Left lung (tissue), 10 donors: ENCODE results near the gene CDC27. TPM values are rescaled to one million over a fixed set of nuclear protein-coding genes. Genes with fewer than 3 reads are reported as not detected.

Source experiments
- ATAC-seq: fragments of 200-7000 bp; cut with Tn5 transposase; one replicate; pipeline ENCODE4 v1.9.1; 2020; ENCODE audit warnings: moderate library complexity
- DNase-seq, 4 donors: peaks; one replicate each; pipeline ENCODE4 v3.0.0-alpha.2; 2013 to 2020
- H3K27ac ChIP-seq, 2 donors: fragments of 200-600 bp; sonication (generic) in 1 of 2; one replicate each; pipeline versions ENCODE4 v1.5.0 to v1.8.0; 2020 to 2021
- H3K27me3 ChIP-seq, 2 donors: fragments of 200-600 bp; sonication (generic) in 1 of 2; one replicate each; pipeline versions ENCODE4 v1.5.0 to v1.8.0; 2020 to 2021
- H3K36me3 ChIP-seq, 2 donors: fragments of 200-600 bp; sonication (generic) in 1 of 2; one replicate each; pipeline versions ENCODE4 v1.5.0 to v1.8.0; 2020 to 2021
- H3K4me1 ChIP-seq, 2 donors: fragments of 200-600 bp; one replicate each; pipeline ENCODE4 v1.8.0; 2021
- H3K4me3 ChIP-seq, 2 donors: fragments of 200-600 bp; sonication (generic) in 1 of 2; one replicate each; pipeline versions ENCODE4 v1.5.0 to v1.8.0; 2020 to 2021; ENCODE audit warnings: mild to moderate bottlenecking in 1 of 2
- H3K9me3 ChIP-seq, 2 donors: fragments of 200-600 bp; sonication (generic) in 1 of 2; one replicate each; pipeline versions ENCODE4 v1.5.0 to v1.8.0; 2020 to 2021
- CTCF ChIP-seq, 2 donors: fragments of 200-600 bp; sonication (generic) in 1 of 2; IDR thresholded peaks; one replicate each; pipeline versions ENCODE4 v1.5.0 to v1.8.0; 2021; ENCODE audit warnings: antibody characterized with exemption in 2 of 2
- intact Hi-C, 2 donors: fragments of 100-400 bp; cut with DNase I; formaldehyde crosslinking; loops; one replicate each; pipeline versions ENCODE4 v1.11.2 to v1.14.2; 2022
- polyA plus RNA-seq, 6 donors: library from polyadenylated mRNA; unstranded; fragments of 120-200 nt; gene quantifications; one replicate each; pipeline ENCODE4 v1.2.1, GENCODE V29; 2013; ENCODE audit not compliant: insufficient read length in 6 of 6
- total RNA-seq, 2 donors: library from RNA; stranded (reverse); fragmentation: NEBNext Ultra II Directional; extraction: Animal tissue kit (Norgen Biotek cat#: 25700); gene quantifications; one replicate each; pipeline ENCODE4 v1.2.1, GENCODE V29; 2021
- donor health status: DM: no; HTN: yes; CAD: no.
- donor health status: DM: no; HTN: no; CAD: no.

CDC27 gene
- total and polyA plus RNA-seq, 8 donors: 59.3 to 85.1 (median 62.9) TPM

- intact Hi-C loops: no loop called here
- H3K9me3 ChIP-seq: no peaks in the 10 kb centered on the region
- no peak overlapping the region for H3K4me3 ChIP-seq
Measured at GRCh38 chr17:47204722-47205418, 15.8 kb upstream of the CDC27 start.

DNA sequence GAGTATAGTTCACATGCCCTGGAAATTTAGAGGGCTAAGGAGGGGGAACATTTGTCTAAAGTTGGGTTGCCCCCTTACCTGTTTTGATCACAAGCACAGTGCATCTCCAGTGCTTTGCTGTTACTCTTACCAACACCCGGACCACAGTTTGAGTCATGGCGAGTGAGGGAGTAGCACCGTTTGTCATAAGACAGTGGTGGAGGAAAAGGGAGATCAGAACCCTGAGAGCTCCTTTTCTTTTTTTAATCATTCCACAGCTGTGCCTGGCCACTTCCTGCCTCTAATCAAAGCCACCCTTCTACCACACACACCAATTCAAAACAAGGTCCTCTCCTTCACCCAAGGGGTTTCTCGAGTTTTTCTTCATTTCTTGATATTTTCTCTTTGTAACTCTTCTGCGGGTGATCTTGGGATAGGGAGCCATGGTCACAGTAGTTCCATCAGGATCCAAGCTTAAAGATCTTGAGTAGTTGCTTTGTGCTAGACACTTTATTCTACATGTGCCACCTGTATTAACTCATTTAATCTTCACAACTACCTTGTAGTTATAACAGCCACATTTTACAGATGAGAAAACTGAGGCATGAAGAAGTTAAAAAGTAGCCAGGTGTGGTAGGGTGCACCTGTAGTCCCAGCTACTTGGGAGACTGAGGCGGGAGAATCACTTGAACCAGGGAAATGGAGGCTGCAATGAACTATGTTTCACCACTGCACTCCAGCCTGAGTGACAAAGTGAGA is 15.1 kb upstream of the CDC27 start:
- H3K27ac ChIP-seq: peak overlapping the region; percentile 69 to 83
- intact Hi-C loops: no loop called here
- no peak for TF ChIP-seq CTCF (IDR thresholded peaks at IDR 0.05)

More at GRCh38 chr17:47204722-47205418, 15.8 kb upstream of the CDC27 start:
- peak; percentile 57 for ATAC-seq
- DNase-seq: no peak
- Histone ChIP-seq H3K36me3 (no peaks in the 10 kb centered on the region), H3K27ac (peak overlapping the region; percentile 69 to 83), H3K27me3 (no peaks in the 10 kb centered on the region), H3K4me1 (peaks cover 11 to 26% of the 10 kb centered on the region in 2 donors)
- no peak for TF ChIP-seq CTCF (IDR thresholded peaks at IDR 0.05)

GRCh38 chr17:47201166-47201565 is 12.1 kb upstream of the CDC27 start:
- ATAC-seq (no peak), DNase-seq (no peak)
- H3K27ac ChIP-seq: no peak overlapping the region
- H3K9me3 ChIP-seq: no peaks in the 10 kb centered on the region
- H3K36me3 ChIP-seq: no peaks in the 10 kb centered on the region
- H3K4me1 ChIP-seq: peaks cover 11 to 30% of the 10 kb centered on the region in 2 donors
- H3K27me3 ChIP-seq: no peaks in the 10 kb centered on the region
- no peak overlapping the region for H3K4me3 ChIP-seq
- intact Hi-C loops: no loop called here
- TF ChIP-seq CTCF (IDR thresholded peaks at IDR 0.05): no peak

More for the DNA sequence above, 15.1 kb upstream of the CDC27 start:
- no peaks in the 10 kb centered on the region for H3K36me3 ChIP-seq
- no peak for ATAC-seq
- H3K4me1 ChIP-seq: peaks cover 11 to 30% of the 10 kb centered on the region in 2 donors
- DNase-seq: no peak
- no peaks in the 10 kb centered on the region for H3K9me3 ChIP-seq
- no peaks in the 10 kb centered on the region for H3K27me3 ChIP-seq
- no peak overlapping the region for H3K4me3 ChIP-seq

DNA sequence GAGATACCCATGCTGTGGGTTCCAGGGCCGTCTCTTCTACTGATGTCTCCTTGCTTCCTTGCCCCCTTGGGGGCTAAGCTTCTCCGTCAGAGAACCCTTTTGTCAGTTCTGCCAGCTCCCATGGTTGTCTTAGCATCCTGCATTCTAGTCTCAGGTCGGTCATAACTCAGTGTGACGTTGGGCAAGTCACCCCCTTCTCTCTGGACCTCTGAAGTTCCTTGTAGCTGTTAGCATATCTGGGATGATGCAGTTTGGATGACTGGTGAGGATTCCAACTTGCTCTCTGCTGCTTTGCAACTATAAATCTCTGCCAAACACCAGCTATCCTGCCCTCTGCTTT is 11.2 kb upstream of the CDC27 start:
- no peak for TF ChIP-seq CTCF (IDR thresholded peaks at IDR 0.05)

DNA sequence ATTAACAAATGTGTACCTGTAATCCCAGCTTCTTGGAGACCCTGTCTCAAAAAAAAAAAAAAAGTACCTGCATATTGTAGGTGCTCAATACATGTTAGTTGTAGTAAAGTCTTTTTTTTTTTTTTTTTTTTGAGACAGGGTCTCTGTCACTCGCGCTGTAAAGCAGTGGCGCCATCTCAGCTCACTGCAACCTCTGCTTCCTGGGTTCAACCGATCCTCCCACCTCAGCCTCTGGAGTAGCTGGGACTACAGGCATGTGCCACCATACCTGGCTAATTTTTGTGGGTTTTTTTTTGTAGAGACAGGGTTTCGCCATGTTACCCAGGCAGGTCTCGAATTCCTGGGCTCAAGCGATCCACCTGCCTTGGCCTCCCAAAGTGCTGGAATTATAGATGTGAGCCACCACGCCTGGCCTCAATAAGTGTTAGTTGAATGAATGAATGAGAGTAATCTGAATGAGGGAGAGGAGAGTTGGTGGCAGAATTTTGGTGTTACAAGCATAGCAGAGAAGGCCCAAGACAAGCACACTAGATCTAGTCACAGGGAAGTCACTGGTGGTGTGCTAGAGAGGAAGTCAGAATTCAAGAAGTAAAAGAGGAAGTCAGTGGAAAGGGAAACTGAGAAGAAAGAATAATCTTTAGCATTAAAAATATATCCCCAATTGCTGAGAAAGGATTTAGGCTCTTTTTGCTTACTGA is 10.7 kb upstream of the CDC27 start:
- Histone ChIP-seq H3K36me3 (no peaks in the 10 kb centered on the region), H3K4me3 (no peak overlapping the region), H3K9me3 (no peaks in the 10 kb centered on the region), H3K4me1 (peaks cover 5 to 21% of the 10 kb centered on the region in 2 donors), H3K27ac (peak overlapping the region in 1 of 2 donors; percentile 79), H3K27me3 (no peaks in the 10 kb centered on the region)
- intact Hi-C loops: no loop called here
- DNase-seq (no peak), ATAC-seq (peak; percentile 48)
- TF ChIP-seq CTCF (IDR thresholded peaks at IDR 0.05): no peak

More for the DNA sequence above, 11.2 kb upstream of the CDC27 start:
- DNase-seq: no peak
- no peaks in the 10 kb centered on the region for H3K36me3 ChIP-seq
- intact Hi-C loops: no loop called here
- H3K27me3 ChIP-seq: no peaks in the 10 kb centered on the region
- H3K4me3 ChIP-seq: no peak overlapping the region
- H3K27ac ChIP-seq: peak overlapping the region in 1 of 2 donors; percentile 79
- ATAC-seq: no peak
- H3K9me3 ChIP-seq: no peaks in the 10 kb centered on the region
- peaks cover 9 to 26% of the 10 kb centered on the region in 2 donors for H3K4me1 ChIP-seq
